Measurements from ENCODE around the gene IL5.
"Not testable (repeated sequence)": the region's sequence is repeated elsewhere in the genome, so short reads cannot be mapped to it uniquely, and the experiment has no call there.

IL5 gene

DNA sequence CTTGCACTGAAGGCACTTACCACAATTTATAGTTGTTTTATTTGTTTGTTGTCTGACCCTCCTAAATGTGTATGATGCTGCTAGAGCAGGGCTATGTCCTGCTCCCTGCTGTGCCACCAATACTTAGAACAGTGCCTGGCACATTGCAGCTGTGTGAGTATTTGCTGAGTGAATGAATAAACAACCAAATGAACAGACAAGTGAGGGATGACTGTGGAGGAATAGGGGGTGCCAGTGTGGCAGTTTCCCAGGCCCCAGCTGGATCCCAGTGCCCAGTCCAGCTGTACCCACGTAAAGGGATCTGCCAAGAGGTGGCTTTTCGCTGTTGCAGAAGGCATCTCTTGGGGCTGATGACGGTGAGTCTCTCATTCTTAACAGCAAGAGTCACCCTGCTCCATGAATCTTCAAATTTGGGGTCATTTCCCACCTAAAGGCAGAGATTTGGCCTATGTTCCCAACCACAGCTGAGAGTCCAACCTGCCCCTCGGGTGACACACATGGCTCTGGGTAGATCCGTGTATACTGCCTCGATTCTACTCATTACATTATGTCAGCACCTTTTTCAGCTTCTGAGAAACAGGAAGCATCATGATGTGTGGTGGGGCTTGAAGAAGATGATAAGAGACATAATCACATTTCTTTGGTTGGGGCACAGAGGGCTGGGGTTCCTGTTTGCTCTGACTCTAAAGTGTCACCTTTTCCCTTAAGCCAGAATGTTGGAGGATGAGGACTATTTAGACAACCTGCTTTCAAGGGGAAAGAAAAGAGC is 14.3 kb downstream of the IL5 start:
- Histone ChIP-seq H3K9me3 (replicated peaks; ENCODE audit: low read length) (no peaks in the 10 kb centered on the region), H3K9ac (ENCODE audit: low read depth, low read length) (no peak overlapping the region), H3K27me3 (ENCODE audit: control insufficient read depth, insufficient read depth, low read length) (peaks cover 55% of the 10 kb centered on the region), H3K4me1 (ENCODE audit: control insufficient read depth, insufficient read depth, low read length) (no peaks in the 10 kb centered on the region), H3K36me3 (ENCODE audit: insufficient read depth, low read length) (no peaks in the 10 kb centered on the region), H3K4me2 (ENCODE audit: low read length) (no peak overlapping the region), H3K4me3 (ENCODE audit: low read length) (no peak overlapping the region)

DNA sequence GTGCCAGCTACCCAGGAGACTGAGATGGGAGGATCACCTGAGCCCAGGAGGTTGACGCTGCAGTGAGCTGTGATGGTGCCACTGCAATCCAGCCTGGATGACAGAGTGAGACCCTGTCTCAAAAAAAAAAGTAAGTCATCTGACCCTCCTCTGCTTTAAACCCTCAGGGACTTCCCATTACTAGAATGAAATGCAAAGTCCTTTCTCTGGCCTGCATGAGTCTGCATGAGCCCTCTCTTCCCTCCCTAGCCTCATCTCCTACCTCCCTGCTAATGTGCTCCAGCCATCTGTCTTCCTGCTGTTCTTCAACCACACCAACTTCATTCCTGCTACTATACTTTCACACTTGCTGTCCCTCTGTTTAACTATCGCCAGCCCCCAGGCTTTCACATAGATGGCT is 15.3 kb downstream of the IL5 start:
- H3K9ac ChIP-seq (ENCODE audit: low read depth, low read length) = no peak overlapping the region
- no peak overlapping the region for H3K4me3 ChIP-seq (ENCODE audit: low read length)
- H3K36me3 ChIP-seq (ENCODE audit: insufficient read depth, low read length) = no peaks in the 10 kb centered on the region
- no peak overlapping the region for H3K4me2 ChIP-seq (ENCODE audit: low read length)
- no peaks in the 10 kb centered on the region for H3K9me3 ChIP-seq (replicated peaks; ENCODE audit: low read length)
- peaks cover 50% of the 10 kb centered on the region for H3K27me3 ChIP-seq (ENCODE audit: control insufficient read depth, insufficient read depth, low read length)
- no peaks in the 10 kb centered on the region for H3K4me1 ChIP-seq (ENCODE audit: control insufficient read depth, insufficient read depth, low read length)

DNA sequence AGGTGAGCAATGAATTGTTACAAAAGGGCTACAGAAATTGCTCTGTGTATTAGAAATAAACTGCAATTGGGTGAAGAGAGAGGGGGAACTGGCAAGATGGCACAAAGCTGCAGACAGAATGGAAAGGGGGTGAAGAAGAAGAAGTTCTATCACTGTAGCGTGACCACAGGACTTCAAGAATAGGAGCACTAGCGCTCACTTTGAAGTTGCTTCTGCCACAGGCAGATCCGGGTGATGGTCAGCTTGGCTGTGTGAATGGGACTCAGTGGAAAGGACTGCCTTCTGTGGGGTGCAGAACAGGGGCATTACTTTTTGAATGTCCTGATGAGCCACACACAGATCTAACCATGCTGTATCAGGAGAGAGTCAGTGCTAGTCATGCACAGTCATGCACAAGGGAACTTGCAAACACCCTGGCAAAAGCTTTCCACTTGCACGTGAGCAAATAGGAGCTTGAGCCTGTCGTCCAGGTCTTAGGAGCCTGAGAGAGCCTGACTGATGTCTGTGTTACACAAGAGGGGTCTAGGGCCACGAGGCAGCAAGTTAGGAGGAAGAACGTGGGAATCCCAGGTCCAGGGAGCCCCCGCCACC is 16.3 kb downstream of the IL5 start:
- no peak overlapping the region for H3K9ac ChIP-seq (ENCODE audit: low read depth, low read length)
- no peaks in the 10 kb centered on the region for H3K4me1 ChIP-seq (ENCODE audit: control insufficient read depth, insufficient read depth, low read length)
- H3K36me3 ChIP-seq (ENCODE audit: insufficient read depth, low read length) = no peaks in the 10 kb centered on the region
- H3K9me3 ChIP-seq (replicated peaks; ENCODE audit: low read length) = no peaks in the 10 kb centered on the region
- H3K4me2 ChIP-seq (ENCODE audit: low read length) = no peak overlapping the region
- H3K27me3 ChIP-seq (ENCODE audit: control insufficient read depth, insufficient read depth, low read length) = peaks cover 41% of the 10 kb centered on the region
- no peak overlapping the region for H3K4me3 ChIP-seq (ENCODE audit: low read length)

DNA sequence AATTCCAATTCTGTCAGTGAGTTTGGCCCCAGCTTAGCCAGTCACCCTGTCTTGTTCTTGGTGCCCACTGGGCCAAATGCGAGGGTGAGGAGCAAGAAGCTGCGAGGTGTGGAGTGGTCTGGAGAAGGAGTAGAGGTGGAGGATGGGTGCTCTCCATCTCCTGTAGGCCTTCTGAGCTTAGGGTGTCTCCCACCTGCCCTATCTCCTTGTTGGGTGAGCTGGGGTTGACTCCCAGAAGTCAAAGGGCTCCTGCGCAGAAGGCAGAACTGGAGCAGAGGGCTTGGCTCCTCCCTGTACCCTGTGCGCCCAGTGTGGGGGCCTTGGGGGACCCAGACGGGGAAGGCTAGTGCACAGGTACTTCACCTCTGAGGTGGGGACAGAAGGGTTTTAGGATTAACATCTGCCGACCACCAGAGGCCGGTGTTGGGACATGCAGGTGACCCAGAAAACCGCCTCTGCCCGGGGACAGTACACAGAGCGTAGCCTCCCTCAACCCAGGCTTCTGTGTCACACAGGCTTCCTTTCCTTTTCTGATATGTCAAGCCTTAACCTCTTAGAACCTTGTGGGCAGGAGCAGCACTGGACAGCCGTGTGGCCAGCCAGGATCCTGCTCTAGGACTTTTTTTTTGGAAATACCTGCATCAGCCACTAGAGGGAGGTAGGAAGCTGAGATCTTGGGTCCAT is 16.9 kb downstream of the IL5 start:
- peaks cover 35% of the 10 kb centered on the region for H3K27me3 ChIP-seq (ENCODE audit: control insufficient read depth, insufficient read depth, low read length)
- no peak overlapping the region for H3K4me3 ChIP-seq (ENCODE audit: low read length)
- no peaks in the 10 kb centered on the region for H3K36me3 ChIP-seq (ENCODE audit: insufficient read depth, low read length)
- no peaks in the 10 kb centered on the region for H3K9me3 ChIP-seq (replicated peaks; ENCODE audit: low read length)
- peak overlapping the region; percentile 63 for H3K4me2 ChIP-seq (ENCODE audit: low read length)
- no peak overlapping the region for H3K9ac ChIP-seq (ENCODE audit: low read depth, low read length)
- H3K4me1 ChIP-seq (ENCODE audit: control insufficient read depth, insufficient read depth, low read length) = no peaks in the 10 kb centered on the region

DNA sequence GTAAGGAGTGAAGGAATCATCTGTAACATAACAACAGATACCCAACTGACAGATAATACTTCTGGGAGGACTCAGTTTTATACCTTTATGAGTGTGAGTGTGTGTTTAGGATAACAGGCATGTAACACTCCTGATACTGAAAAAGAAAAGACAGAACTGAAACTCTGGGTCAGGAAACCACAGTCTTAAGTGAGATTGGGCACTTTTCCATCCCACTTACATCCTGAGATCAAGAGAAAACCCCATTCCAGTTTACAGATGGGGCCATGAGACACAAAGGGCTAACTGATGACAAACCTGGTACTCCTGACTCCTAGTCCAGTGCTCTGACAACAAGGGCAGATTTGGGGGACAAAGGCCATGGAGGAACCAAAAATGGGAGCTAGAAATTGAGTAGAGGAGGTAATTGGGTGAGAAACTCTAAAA is 18.0 kb downstream of the IL5 start:
- H3K9me3 ChIP-seq (replicated peaks; ENCODE audit: low read length) = no peaks in the 10 kb centered on the region
- no peak overlapping the region for H3K4me2 ChIP-seq (ENCODE audit: low read length)
- H3K9ac ChIP-seq (ENCODE audit: low read depth, low read length) = no peak overlapping the region
- H3K4me3 ChIP-seq (ENCODE audit: low read length) = no peak overlapping the region
- H3K36me3 ChIP-seq (ENCODE audit: insufficient read depth, low read length) = no peaks in the 10 kb centered on the region
- H3K4me1 ChIP-seq (ENCODE audit: control insufficient read depth, insufficient read depth, low read length) = no peaks in the 10 kb centered on the region
- peaks cover 32% of the 10 kb centered on the region for H3K27me3 ChIP-seq (ENCODE audit: control insufficient read depth, insufficient read depth, low read length)

DNA sequence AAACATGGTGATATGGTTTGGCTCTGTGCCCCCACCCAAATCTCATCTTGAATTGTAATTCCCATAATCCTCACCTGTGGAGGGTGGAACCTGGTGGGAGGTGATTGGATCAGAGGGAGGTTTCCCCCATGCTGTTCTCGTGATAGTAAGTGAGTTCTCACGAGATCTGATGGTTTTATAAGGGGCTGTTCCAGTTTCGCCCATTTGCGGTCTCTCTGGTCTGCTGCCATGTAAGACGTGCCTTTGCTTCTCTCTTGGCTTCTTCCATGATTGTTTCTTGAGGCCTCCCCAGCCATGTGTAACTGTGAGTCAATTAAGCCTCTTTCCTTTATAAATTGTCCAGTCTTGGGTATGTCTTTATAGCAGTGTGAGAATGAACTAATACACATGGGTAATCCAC is 18.4 kb downstream of the IL5 start:
- not testable (repeated sequence) for H3K4me3 ChIP-seq (ENCODE audit: low read length); H3K36me3 ChIP-seq (ENCODE audit: insufficient read depth, low read length); H3K4me2 ChIP-seq (ENCODE audit: low read length); H3K9ac ChIP-seq (ENCODE audit: low read depth, low read length); H3K9me3 ChIP-seq (replicated peaks; ENCODE audit: low read length); H3K4me1 ChIP-seq (ENCODE audit: control insufficient read depth, insufficient read depth, low read length)
- peaks cover 35% of the 10 kb centered on the region for H3K27me3 ChIP-seq (ENCODE audit: control insufficient read depth, insufficient read depth, low read length)

DNA sequence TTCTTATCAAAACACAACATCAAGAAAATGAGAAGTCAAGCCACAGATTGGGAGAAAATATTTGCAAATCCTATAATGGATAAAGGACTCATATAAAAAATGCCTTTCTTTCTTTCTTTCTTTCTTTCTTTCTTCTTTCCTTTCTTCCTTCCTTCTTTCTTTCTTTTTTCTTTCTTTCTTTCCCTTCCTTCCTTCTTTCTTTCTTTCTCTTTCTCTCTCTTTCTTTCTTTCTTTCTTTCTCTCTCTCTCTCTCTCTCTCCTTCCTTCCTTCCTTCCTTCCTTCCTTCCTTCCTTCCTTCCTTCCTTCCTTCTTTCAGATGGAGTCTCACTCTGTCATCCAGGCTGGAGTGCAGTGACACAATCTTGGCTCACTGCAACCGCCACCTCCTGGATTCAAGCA is 21.3 kb downstream of the IL5 start:
- H3K4me3 ChIP-seq (ENCODE audit: low read length); H3K4me2 ChIP-seq (ENCODE audit: low read length); H3K36me3 ChIP-seq (ENCODE audit: insufficient read depth, low read length); H3K9ac ChIP-seq (ENCODE audit: low read depth, low read length); H3K9me3 ChIP-seq (replicated peaks; ENCODE audit: low read length); H3K4me1 ChIP-seq (ENCODE audit: control insufficient read depth, insufficient read depth, low read length): not testable (repeated sequence)
- peaks cover 21% of the 10 kb centered on the region for H3K27me3 ChIP-seq (ENCODE audit: control insufficient read depth, insufficient read depth, low read length)

DNA sequence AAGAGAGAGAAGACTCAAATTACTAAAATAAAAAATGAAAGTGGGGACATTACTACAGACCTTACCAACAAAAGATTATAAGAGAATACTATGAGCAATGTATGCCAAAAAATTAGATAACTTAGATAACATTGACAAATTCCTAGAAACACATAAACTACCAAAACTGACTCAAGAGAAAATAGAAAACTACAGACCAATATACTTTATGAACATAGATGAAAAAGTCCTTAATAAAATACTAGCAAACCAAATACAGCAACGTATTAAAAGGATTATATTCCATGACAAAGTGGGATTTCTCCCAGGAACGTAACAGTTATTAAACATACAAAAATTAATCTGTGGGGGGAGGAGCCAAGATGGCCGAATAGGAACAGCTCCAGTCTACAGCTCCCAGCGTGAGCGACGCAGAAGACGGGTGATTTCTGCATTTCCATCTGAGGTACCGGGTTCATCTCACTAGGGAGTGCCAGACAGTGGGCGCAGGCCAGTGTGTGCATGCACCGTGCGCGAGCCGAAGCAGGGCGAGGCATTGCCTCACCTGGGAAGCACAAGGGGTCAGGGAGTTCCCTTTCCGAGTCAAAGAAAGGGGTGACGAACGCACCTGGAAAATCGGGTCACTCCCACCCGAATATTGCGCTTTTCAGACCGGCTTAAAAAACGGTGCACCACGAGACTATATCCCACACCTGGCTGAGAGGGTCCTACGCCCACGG is 29.5 kb downstream of the IL5 start:
- H3K36me3 ChIP-seq (ENCODE audit: insufficient read depth, low read length); H3K27me3 ChIP-seq (ENCODE audit: control insufficient read depth, insufficient read depth, low read length); H3K4me1 ChIP-seq (ENCODE audit: control insufficient read depth, insufficient read depth, low read length); H3K4me2 ChIP-seq (ENCODE audit: low read length); H3K9ac ChIP-seq (ENCODE audit: low read depth, low read length); H3K9me3 ChIP-seq (replicated peaks; ENCODE audit: low read length); H3K4me3 ChIP-seq (ENCODE audit: low read length): not testable (repeated sequence)

DNA sequence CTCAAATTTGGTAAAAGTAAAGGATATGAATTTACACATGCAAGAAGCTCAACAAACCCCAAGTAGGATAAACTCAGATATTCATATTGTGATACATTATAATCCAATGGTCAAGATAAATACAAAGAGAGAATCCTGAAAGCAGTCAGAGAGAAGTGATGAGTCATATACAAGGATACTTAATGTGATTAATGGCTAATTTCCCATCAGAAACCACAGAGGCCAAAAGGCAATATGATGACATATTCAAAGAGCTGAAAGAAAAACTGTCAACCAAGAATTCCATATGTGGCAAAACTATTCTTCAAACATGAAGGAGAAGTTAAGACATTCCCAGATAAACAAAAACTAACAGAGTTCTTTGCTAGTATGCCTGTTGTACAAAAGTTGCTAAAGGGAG is 33.2 kb downstream of the IL5 start:
- Histone ChIP-seq H3K4me2 (ENCODE audit: low read length) (no peak overlapping the region), H3K9ac (ENCODE audit: low read depth, low read length) (no peak overlapping the region), H3K9me3 (replicated peaks; ENCODE audit: low read length) (no peaks in the 10 kb centered on the region)

DNA sequence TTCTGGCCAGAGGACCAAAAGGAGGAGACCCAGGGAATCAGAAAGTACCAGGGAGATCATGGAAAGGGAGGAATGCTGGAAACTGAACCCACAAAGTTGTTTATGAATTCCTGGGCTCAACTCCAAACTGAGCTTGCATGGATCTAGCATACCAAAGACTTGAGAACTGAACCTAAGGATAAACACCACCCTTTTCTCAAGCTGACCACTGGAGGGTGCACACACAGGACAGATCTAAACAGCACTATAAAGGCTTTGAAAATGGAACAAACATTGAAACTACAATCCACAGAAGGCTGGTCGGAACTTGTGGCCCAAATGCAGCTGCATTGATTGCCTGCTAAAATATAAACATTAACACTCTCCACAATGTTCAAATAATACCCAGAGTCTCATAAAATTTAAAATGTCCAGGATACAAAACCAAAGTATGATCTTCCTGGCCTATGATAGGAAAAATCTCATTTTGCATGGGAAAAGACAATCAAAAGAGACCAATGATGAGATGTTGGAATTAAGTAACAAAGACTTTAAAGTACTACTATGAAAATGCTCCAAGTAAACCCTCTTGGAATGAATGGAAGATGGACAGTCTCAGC is 37.1 kb downstream of the IL5 start:
- Histone ChIP-seq H3K9ac (ENCODE audit: low read depth, low read length) (peak overlapping the region; percentile 14), H3K27me3 (ENCODE audit: control insufficient read depth, insufficient read depth, low read length) (no peaks in the 10 kb centered on the region), H3K4me2 (ENCODE audit: low read length) (peak overlapping the region; percentile 12), H3K9me3 (replicated peaks; ENCODE audit: low read length) (no peaks in the 10 kb centered on the region), H3K36me3 (ENCODE audit: insufficient read depth, low read length) (no peaks in the 10 kb centered on the region), H3K4me3 (ENCODE audit: low read length) (no peak overlapping the region), H3K4me1 (ENCODE audit: control insufficient read depth, insufficient read depth, low read length) (peaks cover 11% of the 10 kb centered on the region)

More for the DNA sequence above, 33.2 kb downstream of the IL5 start:
- Histone ChIP-seq H3K4me1 (ENCODE audit: control insufficient read depth, insufficient read depth, low read length) (peaks cover 4% of the 10 kb centered on the region), H3K27me3 (ENCODE audit: control insufficient read depth, insufficient read depth, low read length) (no peaks in the 10 kb centered on the region), H3K36me3 (ENCODE audit: insufficient read depth, low read length) (no peaks in the 10 kb centered on the region), H3K4me3 (ENCODE audit: low read length) (no peak overlapping the region)

DNA sequence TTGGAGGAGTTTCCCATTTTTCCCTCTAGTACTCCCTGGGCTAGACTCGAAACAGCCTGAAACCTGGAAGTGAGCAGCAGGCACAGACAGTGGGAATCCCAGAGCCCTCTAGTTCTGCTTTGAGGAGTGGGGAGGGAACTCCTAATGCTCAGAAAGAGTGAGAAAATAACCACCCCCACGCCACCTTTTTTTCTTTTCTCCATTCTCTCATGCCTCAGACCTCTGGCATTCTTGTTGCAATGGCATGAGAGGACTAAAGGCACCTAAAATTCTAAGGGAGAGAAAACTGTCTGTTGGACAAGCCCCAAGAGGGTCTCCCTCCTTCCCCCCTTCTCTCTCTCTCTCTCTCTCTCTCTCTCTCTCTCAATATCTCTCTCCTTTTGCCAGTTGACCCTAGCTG is 37.7 kb downstream of the IL5 start:
- H3K9ac ChIP-seq (ENCODE audit: low read depth, low read length) = peak overlapping the region; percentile 14
- H3K27me3 ChIP-seq (ENCODE audit: control insufficient read depth, insufficient read depth, low read length) = no peaks in the 10 kb centered on the region
- no peaks in the 10 kb centered on the region for H3K9me3 ChIP-seq (replicated peaks; ENCODE audit: low read length)
- H3K4me3 ChIP-seq (ENCODE audit: low read length) = no peak overlapping the region
- peak overlapping the region; percentile 12 for H3K4me2 ChIP-seq (ENCODE audit: low read length)
- H3K4me1 ChIP-seq (ENCODE audit: control insufficient read depth, insufficient read depth, low read length) = peaks cover 11% of the 10 kb centered on the region
- H3K36me3 ChIP-seq (ENCODE audit: insufficient read depth, low read length) = no peaks in the 10 kb centered on the region

Measured in skeletal muscle satellite cell (primary cell).